Fibroblast of lung (primary cell): ENCODE data around the gene OVOL2.

Experiments used
- CTCF ChIP-seq, 2 donors: IDR thresholded peaks in 1 of 2; conservative IDR thresholded peaks in 1 of 2; 1 replicate in 1 of 2; 2 replicates in 1 of 2; pipeline ENCODE4 v1.5.1; 2011 to 2012; ENCODE audit warnings: low read length in 2 of 2, control low read depth in 1 of 2, inconsistent platforms in 1 of 2, low read depth in 1 of 2, mild to moderate bottlenecking in 1 of 2
- EZH2 ChIP-seq: IDR thresholded peaks from 2 replicates; pipeline ENCODE4 v1.5.1; 2012; ENCODE audit warnings: low read length, control low read depth, mild to moderate bottlenecking; ENCODE audit errors: missing control alignments

- no peak for TF ChIP-seq CTCF (conservative IDR thresholded peaks at IDR 0.05 in 1 of 2, IDR thresholded peaks at IDR 0.05 in 1 of 2; ENCODE audit: low read depth in 1 of 2, low read length in 2 of 2)
- no peak for TF ChIP-seq EZH2
Observed at GRCh38 chr20:18042229-18042628, 15.5 kb downstream of the OVOL2 start.
